Right renal cortex interstitium (tissue), 3 donors: ENCODE results near the gene TTLL5. TPM values are rescaled to one million over a fixed set of nuclear protein-coding genes. Genes with fewer than 3 reads are reported as not detected.

Source experiments
- DNase-seq, 3 donors: peaks; one replicate each; pipeline ENCODE4 v3.0.0-alpha.2; 2013; ENCODE audit warnings: low read depth in 3 of 3, low spot score in 2 of 3
- polyA plus RNA-seq, 3 donors: library from polyadenylated mRNA; unstranded; fragments of 120-200 nt; gene quantifications; one replicate each; pipeline ENCODE4 v1.2.1, GENCODE V29; 2013; ENCODE audit not compliant: insufficient read length in 3 of 3

Gene TTLL5
- polyA plus RNA-seq, 3 donors: 28.7 to 35.1 (median 33.1) TPM

DNA sequence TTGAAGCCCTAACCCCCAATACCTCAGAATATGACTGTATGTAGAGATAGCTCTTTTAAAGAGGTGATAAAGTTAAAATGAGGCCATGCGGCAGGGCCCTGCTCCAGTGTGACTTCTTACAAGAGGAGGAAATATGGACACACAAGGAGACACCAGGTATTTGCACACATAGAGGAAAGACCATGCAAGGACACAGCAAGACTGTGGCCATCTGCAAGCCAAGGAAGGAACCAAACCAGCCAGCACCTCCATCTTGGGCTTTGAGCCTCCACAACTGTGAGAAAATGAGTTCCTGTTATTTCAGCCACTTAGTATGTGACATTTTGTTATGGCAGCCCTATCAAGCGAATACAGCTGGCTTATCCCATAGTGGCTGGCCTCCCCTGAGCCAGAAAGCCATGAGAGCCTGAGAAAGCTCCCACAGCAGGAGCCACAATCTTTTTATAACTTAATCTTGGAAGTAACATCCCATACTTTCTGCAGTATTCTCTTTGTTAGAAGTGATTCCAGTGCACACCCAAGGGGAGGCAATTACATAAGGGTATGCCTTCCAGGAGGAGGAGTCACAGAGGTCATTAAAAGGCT, 272.8 kb downstream of the TTLL5 start:
- no peak for DNase-seq

DNA sequence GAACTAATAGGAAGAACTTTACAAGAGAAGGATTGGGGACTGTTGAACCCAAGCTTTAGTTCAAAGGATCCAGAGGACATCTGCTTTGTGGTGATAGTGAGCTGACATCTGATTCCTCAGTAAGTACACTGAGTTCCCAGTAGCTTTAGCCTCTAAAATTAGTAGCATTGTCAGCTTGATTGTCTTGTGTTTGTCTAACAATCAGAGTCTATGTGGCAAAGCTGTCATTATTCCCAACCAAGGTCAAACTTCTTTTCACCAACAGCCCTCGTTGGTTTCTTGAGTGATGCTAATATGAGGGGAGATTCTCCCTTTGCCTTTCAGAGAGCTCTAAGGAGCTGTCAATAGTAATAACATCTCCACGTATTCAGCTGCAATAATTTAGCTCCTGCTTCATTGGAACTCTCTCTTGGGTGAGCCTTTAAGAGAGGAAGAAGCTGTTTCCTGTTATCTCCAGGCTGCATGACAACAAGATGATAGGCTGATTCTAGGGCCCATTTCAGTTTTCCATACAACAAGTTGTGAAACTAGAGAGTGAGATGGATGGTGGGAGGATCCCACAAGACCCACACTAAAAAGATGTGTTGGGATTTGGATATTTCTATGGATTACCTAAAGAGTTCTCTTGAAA, 274.1 kb downstream of the TTLL5 start:
- DNase-seq: no peak

GRCh38 chr14:75939200-75939599, 278.2 kb downstream of the TTLL5 start:
- DNase-seq: no peak

- no peak for DNase-seq
These were observed 280.0 kb downstream of the TTLL5 start for GRCh38 chr14:75941030-75941429.

GRCh38 chr14:75944607-75945241, 283.7 kb downstream of the TTLL5 start:
- DNase-seq: no peak

- no peak for DNase-seq
These were observed 285.7 kb downstream of the TTLL5 start for GRCh38 chr14:75946785-75947184.

DNA sequence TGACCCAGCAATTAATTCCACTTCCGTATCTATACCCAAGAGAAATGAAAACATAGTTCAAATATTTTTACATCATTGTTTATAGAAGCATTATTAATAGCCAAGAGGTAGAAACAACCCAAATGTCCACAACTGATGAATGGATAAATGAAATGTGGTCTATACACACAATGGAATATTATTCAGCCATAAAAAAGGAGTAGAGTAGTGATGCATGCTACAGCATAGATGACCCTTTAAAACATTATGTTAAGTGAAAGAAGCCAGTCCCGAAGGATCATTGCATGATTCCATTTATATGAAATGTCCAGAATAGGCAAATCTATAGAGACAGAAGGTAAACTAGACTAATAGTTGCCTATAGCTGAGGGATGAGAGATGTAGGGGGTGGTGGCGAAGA, 291.4 kb downstream of the TTLL5 start:
- DNase-seq: no peak

- no peak for DNase-seq
These were observed 298.0 kb downstream of the TTLL5 start for GRCh38 chr14:75959031-75959430.

- DNase-seq: no peak
These were observed 299.2 kb downstream of the TTLL5 start for GRCh38 chr14:75960231-75960630.

- no peak for DNase-seq
These were observed 300.6 kb downstream of the TTLL5 start for GRCh38 chr14:75961662-75962061.

DNA sequence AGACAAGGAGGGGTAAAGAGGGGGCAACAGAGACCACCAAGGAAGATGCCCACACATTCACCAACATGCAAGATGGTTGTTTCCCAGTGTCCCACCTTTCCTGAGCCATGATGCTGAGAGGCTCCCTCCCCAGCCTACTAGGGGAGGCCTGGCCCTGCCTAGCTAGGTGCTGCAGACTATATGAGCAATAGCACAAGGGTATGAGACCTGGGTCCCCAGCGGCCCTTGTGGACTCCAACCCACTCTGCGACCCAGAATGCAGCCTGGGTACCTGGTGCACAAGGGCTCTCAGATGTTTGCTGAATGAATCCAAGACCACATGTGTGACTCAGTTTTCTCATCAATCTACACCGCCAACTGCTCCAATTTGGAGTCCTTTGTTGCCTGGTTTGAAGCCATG, 306.8 kb downstream of the TTLL5 start:
- no peak for DNase-seq

DNA sequence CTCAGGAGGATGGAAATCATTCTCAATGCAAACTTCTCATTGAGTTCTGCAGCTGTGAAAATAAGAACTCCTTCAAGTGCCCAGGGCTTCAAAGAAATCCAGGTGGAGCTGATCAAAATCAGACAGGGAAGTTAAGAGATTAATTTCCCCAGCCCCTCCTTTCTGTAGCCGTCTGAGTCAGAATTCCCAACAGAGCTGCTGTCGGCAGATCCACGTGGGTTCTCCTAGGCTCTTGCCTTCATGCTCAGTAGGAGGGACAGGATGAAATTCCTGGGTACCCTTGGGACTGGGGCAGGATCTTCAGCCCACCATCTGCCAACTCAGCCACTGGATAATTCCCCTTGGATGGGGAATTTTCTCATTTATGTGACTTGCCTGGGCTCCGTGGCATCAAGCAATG, 307.4 kb downstream of the TTLL5 start:
- no peak for DNase-seq

DNA sequence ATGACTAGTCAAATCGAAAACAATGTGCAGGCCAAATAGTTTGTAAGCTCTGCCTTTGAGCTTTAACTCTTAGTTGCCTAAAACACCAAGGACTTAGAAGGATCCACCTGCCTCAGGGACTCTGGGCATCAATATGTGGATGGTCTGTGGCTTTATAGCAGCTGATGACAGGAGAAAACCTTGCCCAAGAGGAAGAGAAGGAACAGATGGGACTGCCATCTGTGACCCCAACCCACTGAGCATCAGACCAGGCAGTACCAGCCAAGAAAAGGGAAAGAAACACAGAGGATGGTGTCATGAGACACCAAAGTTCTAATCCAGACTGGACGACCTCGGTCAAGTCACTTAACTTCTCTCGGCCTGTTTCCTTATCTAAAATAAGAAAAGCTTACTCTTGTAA, 308.1 kb downstream of the TTLL5 start:
- DNase-seq: no peak

- no peak for DNase-seq
These were observed 308.8 kb downstream of the TTLL5 start for GRCh38 chr14:75969891-75970290.

GRCh38 chr14:75970989-75971388, 309.9 kb downstream of the TTLL5 start:
- no peak for DNase-seq

DNA sequence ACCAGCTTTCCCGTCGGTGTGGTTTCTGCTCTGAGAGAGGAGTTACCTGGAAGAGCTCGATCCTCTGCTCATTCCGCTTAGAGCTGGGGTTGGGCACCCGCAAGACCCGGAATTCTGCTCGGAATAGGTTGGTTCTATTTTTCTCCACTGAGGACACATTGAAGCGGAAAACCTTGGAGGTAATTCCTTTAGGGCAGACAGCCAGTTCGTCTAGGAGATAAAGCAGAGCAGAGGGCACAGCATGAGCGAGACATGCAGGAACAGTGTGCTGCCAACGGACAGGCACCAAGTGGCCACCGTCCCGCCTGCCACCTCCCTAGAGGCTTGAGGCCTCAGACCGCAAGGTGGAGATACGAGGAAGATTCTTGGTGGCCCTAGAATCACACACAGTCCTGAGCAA, 310.5 kb downstream of the TTLL5 start:
- DNase-seq: no peak

- DNase-seq: no peak
These were observed 311.9 kb downstream of the TTLL5 start for GRCh38 chr14:75972801-75973421.

- DNase-seq: no peak
These were observed 316.0 kb downstream of the TTLL5 start for GRCh38 chr14:75976826-75977581.

DNA sequence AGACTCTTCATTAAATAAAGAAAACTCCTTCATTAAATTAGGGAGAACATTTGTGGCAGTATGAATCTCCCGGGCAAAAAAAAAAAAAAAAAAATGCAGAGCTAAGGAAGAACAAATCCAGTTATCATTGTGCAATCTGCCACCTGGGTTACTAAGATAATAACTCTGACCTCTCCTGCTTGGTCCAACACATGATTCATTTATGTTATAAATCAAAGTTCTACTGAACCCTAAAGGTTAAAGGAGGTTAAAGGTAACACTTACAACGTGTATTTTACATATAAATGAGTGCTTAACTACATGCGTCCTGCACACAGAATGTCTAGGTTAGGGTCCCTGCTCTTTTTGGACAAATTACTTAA, 316.5 kb downstream of the TTLL5 start:
- DNase-seq: no peak

DNA sequence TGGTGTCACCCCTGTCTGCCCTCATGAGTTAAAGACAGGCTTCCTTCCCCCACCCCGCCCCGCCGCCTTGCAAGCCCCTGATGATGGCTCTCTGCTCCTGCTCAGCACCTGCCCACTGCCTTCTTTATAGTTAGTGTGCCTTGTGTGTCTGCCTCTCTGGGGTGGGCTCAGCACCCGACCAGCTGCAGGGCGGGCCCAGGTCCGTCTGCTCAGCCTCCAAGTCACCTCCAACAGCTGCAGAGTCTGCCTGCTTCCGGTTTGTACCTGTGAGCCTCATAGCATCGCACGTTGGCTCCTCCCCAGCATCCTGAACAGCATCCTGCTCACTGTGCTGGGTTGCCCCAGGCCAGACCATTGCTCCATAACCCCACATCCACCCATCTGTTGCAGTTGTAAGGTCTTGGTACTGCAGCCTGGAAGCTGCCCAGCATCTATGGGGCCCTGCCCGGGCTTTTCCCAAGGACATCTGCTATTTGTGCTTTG, 317.2 kb downstream of the TTLL5 start:
- DNase-seq: no peak

GRCh38 chr14:75979071-75979571, 318.1 kb downstream of the TTLL5 start:
- no peak for DNase-seq
